HepG2 (cell line): ENCODE results near the gene TBX10. TPM values are rescaled to one million over a fixed set of nuclear protein-coding genes. Genes with fewer than 3 reads are reported as not detected.
"Not testable (repeated sequence)": the region's sequence is repeated elsewhere in the genome, so short reads cannot be mapped to it uniquely, and the experiment has no call there.

Experiments used
- ATAC-seq: fragments of 200-7000 bp; cut with Tn5 transposase; 3 replicates; pipeline ENCODE4 v1.9.1; 2020; ENCODE audit warnings: mild to moderate bottlenecking, moderate library complexity
- BruUV-seq: library from RNA; stranded (reverse); fragments of 400-500 nt; replicated peaks from 2 replicates; lab custom pipeline; 2021; lab: Mats Ljungman, UMichigan
- CTCF ChIA-PET: fragments of 300-600 bp; formaldehyde crosslinking; extraction: SDS; loops from one replicate; lab custom pipeline; 2021; ENCODE audit warnings: low total read pairs, inconsistent platforms, low intra/inter-chr PET ratio; lab: Yijun Ruan, JAX
- POLR2A ChIA-PET: fragments of 350-600 bp; sonication (Branson Sonifier 250); formaldehyde crosslinking; loops from one replicate; lab custom pipeline; 2020; ENCODE audit warnings: antibody characterized with exemption, inconsistent platforms; lab: Yijun Ruan, JAX
- DNase-seq: peaks from one replicate; pipeline ENCODE4 v3.0.0-alpha.2; 2015; ENCODE audit warnings: low spot score
- FAIRE-seq: peaks from 3 replicates; lab custom pipeline; 2011; peaks lifted over from hg19 to GRCh38; lab: Jason Lieb, UNC
- H2AFZ ChIP-seq: one replicate; pipeline ENCODE4 v1.6.1; 2011; ENCODE audit warnings: low read length, inconsistent platforms
- H3K27ac ChIP-seq: fragments of 300-600 bp; 3 replicates; pipeline ENCODE4 v1.8.0; 2011; ENCODE audit warnings: mixed run types, mild to moderate bottlenecking, mixed read lengths, low read length, inconsistent platforms; ENCODE audit not compliant: insufficient read depth; ENCODE audit errors: extremely low read length
- H3K27me3 ChIP-seq, 2 experiments: fragments of 200-600 bp in 1 of 2; 2 replicates in 1 of 2; 3 replicates in 1 of 2; pipeline versions ENCODE4 v1.6.0 to v1.8.0; 2011; ENCODE audit warnings: low read length in 2 of 2, mild to moderate bottlenecking in 2 of 2, moderate library complexity in 2 of 2, inconsistent platforms in 1 of 2; ENCODE audit not compliant: insufficient read depth in 2 of 2, control insufficient read depth in 1 of 2
- H3K36me3 ChIP-seq, 2 experiments: fragments of 200-600 bp in 1 of 2; replicated peaks in 1 of 2; 2 replicates in 1 of 2; 3 replicates in 1 of 2; pipeline versions ENCODE4 v1.5.1 to v1.8.0; 2011; ENCODE audit warnings: low read length in 2 of 2, inconsistent platforms in 1 of 2; ENCODE audit not compliant: insufficient read depth in 2 of 2, control insufficient read depth in 1 of 2
- H3K4me1 ChIP-seq: 2 replicates; pipeline ENCODE4 v1.5.1; 2012; ENCODE audit warnings: low read length, inconsistent platforms; ENCODE audit not compliant: insufficient read depth
- H3K4me2 ChIP-seq: 2 replicates; pipeline ENCODE4 v1.6.0; 2011; ENCODE audit warnings: low read depth, low read length, inconsistent platforms
- H3K4me3 ChIP-seq, 3 experiments: fragments of 200-600 bp in 1 of 3; sonication (generic), shearing (Covaris generic) in 1 of 3; replicated peaks in 1 of 3; 2 replicates each; pipeline ENCODE4 v1.5.1; 2011 to 2016; ENCODE audit warnings: low read length in 3 of 3, inconsistent platforms in 2 of 3, low read depth in 2 of 3, mild to moderate bottlenecking in 2 of 3, control low read depth in 1 of 3, mixed read lengths in 1 of 3; ENCODE audit not compliant: insufficient read depth in 1 of 3
- H3K79me2 ChIP-seq: one replicate; pipeline ENCODE4 v1.6.1; 2011; ENCODE audit warnings: low read length, inconsistent platforms; ENCODE audit not compliant: insufficient read depth
- H3K9ac ChIP-seq: 2 replicates; pipeline ENCODE4 v1.6.0; 2011; ENCODE audit warnings: mild to moderate bottlenecking, low read depth, low read length, inconsistent platforms; ENCODE audit not compliant: insufficient read depth
- H3K9me3 ChIP-seq: 2 replicates; pipeline ENCODE4 v1.5.1; 2012; ENCODE audit warnings: mild to moderate bottlenecking, low read length
- H4K20me1 ChIP-seq: 2 replicates; pipeline ENCODE4 v1.6.0; 2011; ENCODE audit warnings: inconsistent platforms, mild to moderate bottlenecking, low read length, moderate library complexity; ENCODE audit not compliant: insufficient read depth
- NFYB ChIP-seq: sonication (generic); formaldehyde crosslinking; IDR thresholded peaks from 2 replicates; pipeline ENCODE4 v1.4.0; 2020; ENCODE audit warnings: missing genetic modification reagents
- NFYC ChIP-seq: IDR thresholded peaks from 2 replicates; pipeline ENCODE4 v1.6.1; 2016; ENCODE audit warnings: missing genetic modification reagents, missing compliant biosample characterization
- WGBS: methylation state at CpG from one replicate; pipeline ENCODE4 v1.1.6; 2017; ENCODE audit warnings: low lambda C conversion rate; 5-methylcytosine and 5-hydroxymethylcytosine counted together
- in situ Hi-C: cut with HindIII; loops from 2 replicates; pipeline ENCODE4 v1.10.0; 2017; ENCODE audit warnings: low pct_unique_long_range_greater_than_20kb; ENCODE audit not compliant: extremely low pct_ligation_motif_present
- intact Hi-C: fragments of 100-400 bp; cut with micrococcal nuclease; formaldehyde crosslinking; loops from one replicate; pipeline ENCODE4 v1.10.0; 2022; ENCODE audit not compliant: unreplicated experiment
- polyA plus RNA-seq, 8 experiments: library from polyadenylated mRNA; depleted of rRNA in 3 of 8; stranded (reverse) in 7 of 8; unstranded in 1 of 8; fragments of >200 nt; fragmentation: Illumina TruSeq in 4 of 8; extraction: Trizol in 4 of 8; gene quantifications; 2 replicates each; pipeline versions ENCODE4 v1.2.1 to v1.2.3, GENCODE V29; 2011 to 2016; ENCODE audit warnings: low read depth in 4 of 8, missing spikeins in 1 of 8, mixed read lengths in 1 of 8; ENCODE audit not compliant: insufficient read depth in 1 of 8
- total RNA-seq, 5 experiments: library from RNA; depleted of rRNA; stranded (reverse); fragments of >200 nt; fragmentation: Illumina TruSeq; extraction: Trizol; gene quantifications; 2 replicates each; pipeline ENCODE4 v1.2.3, GENCODE V29; 2016; ENCODE audit warnings: low read depth in 1 of 5

Gene TBX10
- total and polyA plus RNA-seq, 2 of the 13 experiments (the other 11 are each of a cell fraction or from before 2014, with no cell fraction given): 0.27 to 1.7 TPM

- H3K4me3 ChIP-seq, in situ Hi-C loops, FAIRE-seq, H3K27ac ChIP-seq, BruUV-seq, H3K27me3 ChIP-seq, DNase-seq, CTCF ChIA-PET, H3K36me3 ChIP-seq, H3K9me3 ChIP-seq, ATAC-seq, H3K9ac ChIP-seq, H4K20me1 ChIP-seq, H2AFZ ChIP-seq, intact Hi-C loops, H3K79me2 ChIP-seq, H3K4me2 ChIP-seq: not testable (repeated sequence)
- H3K4me1 ChIP-seq: peaks cover 52% of the 10 kb centered on the region
- TF ChIP-seq NFYC (CRISPR knock-in tag): 0 out of 2 replicates have a peak, but pooled peaks have one; percentile 17
- peak; percentile 44 for TF ChIP-seq NFYB (CRISPR knock-in tag)
- POLR2A ChIA-PET: interaction anchor here (1.1 to 2.2 kb wide), 2 partner anchors 10 to 12 kb away, joined by 3 to 6 read pairs; no protein-coding TSS in a partner anchor
- WGBS: 95% methylated on average over 27 of the region's 33 CpGs
Observed at GRCh38 chr11:67619683-67620618, 19.6 kb downstream of the TBX10 start.

- not testable (repeated sequence) for FAIRE-seq
Observed at GRCh38 chr11:67618901-67619659, 20.5 kb downstream of the TBX10 start.

More at GRCh38 chr11:67618901-67619659, 20.5 kb downstream of the TBX10 start:
- H3K36me3 ChIP-seq, H3K27me3 ChIP-seq, in situ Hi-C loops, ATAC-seq, H3K9me3 ChIP-seq, intact Hi-C loops, CTCF ChIA-PET, H2AFZ ChIP-seq, H3K4me2 ChIP-seq, H3K4me3 ChIP-seq, H3K27ac ChIP-seq, H4K20me1 ChIP-seq, DNase-seq, H3K79me2 ChIP-seq, BruUV-seq, H3K9ac ChIP-seq: not testable (repeated sequence)
- POLR2A ChIA-PET: interaction anchor here (1.1 to 2.2 kb wide), 2 partner anchors 11 to 13 kb away, joined by 3 to 6 read pairs; no protein-coding TSS in a partner anchor
- peaks cover 57% of the 10 kb centered on the region for H3K4me1 ChIP-seq
- WGBS: 99% methylated on average over 26 of the region's 40 CpGs
